Occipital lobe (tissue), 2 donors: Measurements from ENCODE around the gene CLIC1. TPM values are rescaled to one million over a fixed set of nuclear protein-coding genes. Genes with fewer than 3 reads are reported as not detected.

Source experiments
- small RNA-seq: library from RNA; depleted of rRNA; stranded (forward); fragments of <200 nt; gene quantifications from one replicate; pipeline ENCODE3, GENCODE V24; 2014
- total RNA-seq: library from RNA; depleted of rRNA; stranded (reverse); fragments of >200 nt; gene quantifications from one replicate; pipeline ENCODE4 v1.2.3, GENCODE V29; 2014

CLIC1 gene
- total RNA-seq, 1 donor from 2014 or later, result 35.2 TPM

Small RNAs within 50 kb of the gene (small RNA-seq; reads per million reads assigned to genes)
- not detected for gene LY6G6D
- not detected for gene MIR4646
- gene MSH5-SAPCD1, result not detected
- not detected for gene RF00019
- gene RNU6-850P, result not detected
- gene SAPCD1, result not detected

Other genes with a start within 250 kb of the CLIC1 start
- gene MICB, start 238.4 kb downstream of the CLIC1 start, total RNA-seq, result 0.47 TPM
- gene MCCD1, start 207.6 kb downstream of the CLIC1 start, total RNA-seq, result not detected
- 288 TPM for gene DDX39B, start 194.5 kb downstream of the CLIC1 start, total RNA-seq
- gene ATP6V1G2, start 189.9 kb downstream of the CLIC1 start, total RNA-seq, result 54.0 TPM
- gene NFKBIL1, start 188.9 kb downstream of the CLIC1 start, total RNA-seq, result 21.7 TPM
- gene LTA, start 164.2 kb downstream of the CLIC1 start, total RNA-seq, result not detected
- gene TNF, start 161.0 kb downstream of the CLIC1 start, total RNA-seq, result not detected
- gene LTB, start 154.1 kb downstream of the CLIC1 start, total RNA-seq, result 0.31 TPM
- 0.94 TPM for gene LST1, start 150.3 kb downstream of the CLIC1 start, total RNA-seq
- gene NCR3, start 143.5 kb downstream of the CLIC1 start, total RNA-seq, result not detected
- gene AIF1, start 121.3 kb downstream of the CLIC1 start, total RNA-seq, result 4.1 TPM
- gene PRRC2A, start 115.8 kb downstream of the CLIC1 start, total RNA-seq, result 31.7 TPM
- 118 TPM for gene BAG6, start 83.9 kb downstream of the CLIC1 start, total RNA-seq
- gene APOM, start 80.6 kb downstream of the CLIC1 start, total RNA-seq, result not detected
- 16.2 TPM for gene C6orf47, start 75.8 kb downstream of the CLIC1 start, total RNA-seq
- gene GPANK1, start 71.5 kb downstream of the CLIC1 start, total RNA-seq, result 9.8 TPM
- gene CSNK2B, start 70.5 kb downstream of the CLIC1 start, total RNA-seq, result 69.9 TPM
- 3.4 TPM for gene LY6G5B, start 66.6 kb downstream of the CLIC1 start, total RNA-seq
- 3.1 TPM for gene LY6G5C, start 55.5 kb downstream of the CLIC1 start, total RNA-seq
- 48.2 TPM for gene ABHD16A, start 33.2 kb downstream of the CLIC1 start, total RNA-seq
- not detected for gene LY6G6F, start 29.7 kb downstream of the CLIC1 start, total RNA-seq
- gene LY6G6D, start 21.2 kb downstream of the CLIC1 start, total RNA-seq, result not detected
- gene LY6G6C, start 14.8 kb downstream of the CLIC1 start, total RNA-seq, result 0.31 TPM
- not detected for gene MPIG6B, start 13.2 kb downstream of the CLIC1 start, total RNA-seq
- 117 TPM for gene DDAH2, start 7.2 kb downstream of the CLIC1 start, total RNA-seq
- 4.2 TPM for gene MSH5, start 3.5 kb upstream of the CLIC1 start, total RNA-seq
- 0.31 TPM for gene SAPCD1, start 26.1 kb upstream of the CLIC1 start, total RNA-seq
- gene VWA7, start 40.8 kb upstream of the CLIC1 start, total RNA-seq, result 0.31 TPM
- 25.6 TPM for gene VARS1, start 59.2 kb upstream of the CLIC1 start, total RNA-seq
- 22.9 TPM for gene LSM2, start 70.4 kb upstream of the CLIC1 start, total RNA-seq
- 4.4 TPM for gene HSPA1L, start 78.8 kb upstream of the CLIC1 start, total RNA-seq
- gene HSPA1A, start 79.0 kb upstream of the CLIC1 start, total RNA-seq, result 117 TPM
- 121 TPM for gene HSPA1B, start 91.2 kb upstream of the CLIC1 start, total RNA-seq
- 20.3 TPM for gene NEU1, start 126.3 kb upstream of the CLIC1 start, total RNA-seq
- not detected for gene SLC44A4, start 142.5 kb upstream of the CLIC1 start, total RNA-seq
- gene EHMT2, start 161.2 kb upstream of the CLIC1 start, total RNA-seq, result 83.9 TPM
- 25.6 TPM for gene ZBTB12, start 165.6 kb upstream of the CLIC1 start, total RNA-seq
- gene C2, start 191.2 kb upstream of the CLIC1 start, total RNA-seq, result 4.7 TPM
- 0.62 TPM for gene CFB, start 209.6 kb upstream of the CLIC1 start, total RNA-seq
- gene NELFE, start 222.4 kb upstream of the CLIC1 start, total RNA-seq, result 37.4 TPM
- gene SKIC2, start 222.6 kb upstream of the CLIC1 start, total RNA-seq, result 27.6 TPM
- gene DXO, start 235.6 kb upstream of the CLIC1 start, total RNA-seq, result 6.9 TPM
- 8.6 TPM for gene C4A, start 245.5 kb upstream of the CLIC1 start, total RNA-seq